ENCODE data around the gene CORO7. TPM values are rescaled to one million over a fixed set of nuclear protein-coding genes. Genes with fewer than 3 reads are reported as not detected.

The CORO7 gene
- polyA plus RNA-seq, 2 of the 4 experiments (the other 2 are of a cell fraction): 6.0 to 11.9 TPM

DNA sequence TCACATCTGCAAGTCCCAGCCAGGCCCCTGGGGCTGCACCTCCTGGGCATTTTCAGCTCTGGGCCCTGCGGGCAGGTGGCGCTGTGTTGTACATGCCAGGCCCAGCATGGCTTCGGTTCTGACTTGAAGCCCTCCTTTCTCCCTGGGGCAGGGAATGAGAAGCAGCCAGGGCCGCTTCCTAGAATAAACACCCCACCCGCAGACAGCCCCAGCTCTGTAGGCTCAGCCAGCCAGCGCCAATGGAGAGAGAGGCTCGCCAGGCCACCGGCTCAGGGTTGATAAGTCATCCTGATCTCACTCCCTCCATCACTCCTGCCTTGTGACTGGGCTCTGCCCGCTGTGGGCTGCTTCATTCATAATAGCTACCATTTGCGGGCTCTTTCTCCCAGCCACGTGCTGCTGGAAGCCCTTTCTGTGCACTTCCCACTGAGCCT, 106.5 kb downstream of the CORO7 start (continued):
- TF ChIP-seq NPAS2 (CRISPR knock-in tag; IDR thresholded peaks at IDR 0.05; ENCODE audit: borderline replicate concordance): no peak
- no peak; the same call in 1 of the 2 replicates for TF ChIP-seq MYC (IDR thresholded peaks at IDR 0.05; ENCODE audit: borderline replicate concordance, low read length)
- TF ChIP-seq HOXB13 (CRISPR knock-in tag; IDR thresholded peaks at IDR 0.05; ENCODE audit: low read depth): 0 out of 2 replicates have a peak, but pooled peaks have one; percentile 45
- no peak for TF ChIP-seq PBX3 (IDR thresholded peaks at IDR 0.05)
- TF ChIP-seq RAD21 (conservative IDR thresholded peaks at IDR 0.05 in 1 of 2, IDR thresholded peaks at IDR 0.05 in 1 of 2): peak; percentile 58 to 60
- TF ChIP-seq CEBPB (IDR thresholded peaks at IDR 0.05): no peak
- no peak for TF ChIP-seq ZC3H11A (IDR thresholded peaks at IDR 0.05)
- no peak for TF ChIP-seq HEYL (CRISPR knock-in tag; IDR thresholded peaks at IDR 0.05)
- TF ChIP-seq KDM5A (IDR thresholded peaks at IDR 0.05): no peak
- TF ChIP-seq NR3C1 (IDR thresholded peaks at IDR 0.05): no peak
- no peak for TF ChIP-seq CHD4 (IDR thresholded peaks at IDR 0.05; ENCODE audit: borderline replicate concordance)
- no peak for TF ChIP-seq TFCP2L1 (CRISPR knock-in tag; IDR thresholded peaks at IDR 0.05)
- TF ChIP-seq BCL3 (IDR thresholded peaks at IDR 0.05): no peak
- TF ChIP-seq KDM1A (IDR thresholded peaks at IDR 0.05; ENCODE audit: low read depth): no peak
- TF ChIP-seq, protein P1, sequence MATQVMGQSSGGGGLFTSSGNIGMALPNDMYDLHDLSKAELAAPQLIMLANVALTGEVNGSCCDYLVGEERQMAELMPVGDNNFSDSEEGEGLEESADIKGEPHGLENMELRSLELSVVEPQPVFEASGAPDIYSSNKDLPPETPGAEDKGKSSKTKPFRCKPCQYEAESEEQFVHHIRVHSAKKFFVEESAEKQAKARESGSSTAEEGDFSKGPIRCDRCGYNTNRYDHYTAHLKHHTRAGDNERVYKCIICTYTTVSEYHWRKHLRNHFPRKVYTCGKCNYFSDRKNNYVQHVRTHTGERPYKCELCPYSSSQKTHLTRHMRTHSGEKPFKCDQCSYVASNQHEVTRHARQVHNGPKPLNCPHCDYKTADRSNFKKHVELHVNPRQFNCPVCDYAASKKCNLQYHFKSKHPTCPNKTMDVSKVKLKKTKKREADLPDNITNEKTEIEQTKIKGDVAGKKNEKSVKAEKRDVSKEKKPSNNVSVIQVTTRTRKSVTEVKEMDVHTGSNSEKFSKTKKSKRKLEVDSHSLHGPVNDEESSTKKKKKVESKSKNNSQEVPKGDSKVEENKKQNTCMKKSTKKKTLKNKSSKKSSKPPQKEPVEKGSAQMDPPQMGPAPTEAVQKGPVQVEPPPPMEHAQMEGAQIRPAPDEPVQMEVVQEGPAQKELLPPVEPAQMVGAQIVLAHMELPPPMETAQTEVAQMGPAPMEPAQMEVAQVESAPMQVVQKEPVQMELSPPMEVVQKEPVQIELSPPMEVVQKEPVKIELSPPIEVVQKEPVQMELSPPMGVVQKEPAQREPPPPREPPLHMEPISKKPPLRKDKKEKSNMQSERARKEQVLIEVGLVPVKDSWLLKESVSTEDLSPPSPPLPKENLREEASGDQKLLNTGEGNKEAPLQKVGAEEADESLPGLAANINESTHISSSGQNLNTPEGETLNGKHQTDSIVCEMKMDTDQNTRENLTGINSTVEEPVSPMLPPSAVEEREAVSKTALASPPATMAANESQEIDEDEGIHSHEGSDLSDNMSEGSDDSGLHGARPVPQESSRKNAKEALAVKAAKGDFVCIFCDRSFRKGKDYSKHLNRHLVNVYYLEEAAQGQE (IDR thresholded peaks at IDR 0.05): no peak
- TF ChIP-seq ZSCAN20 (CRISPR knock-in tag; IDR thresholded peaks at IDR 0.05): no peak
- TF ChIP-seq CBX2 (IDR thresholded peaks at IDR 0.05; ENCODE audit: borderline replicate concordance, low read depth): no peak
- TF ChIP-seq EP300 (IDR thresholded peaks at IDR 0.05): no peak
- no peak for TF ChIP-seq BHLHE40 (IDR thresholded peaks at IDR 0.05; ENCODE audit: low read depth, low read length)
- no peak for TF ChIP-seq JUNB (IDR thresholded peaks at IDR 0.05)
- no peak for TF ChIP-seq HDAC2 (IDR thresholded peaks at IDR 0.05)
- no peak for TF ChIP-seq RFX5 (IDR thresholded peaks at IDR 0.05)
- no peak for TF ChIP-seq JUN (IDR thresholded peaks at IDR 0.05)
- TF ChIP-seq FOXS1 (CRISPR knock-in tag; IDR thresholded peaks at IDR 0.05): peak; percentile 54; the same call in 1 of the 2 replicates
- peak; percentile 77; the same call in 1 of the 2 replicates for TF ChIP-seq MAX (IDR thresholded peaks at IDR 0.05)
- no peak for TF ChIP-seq MAZ (IDR thresholded peaks at IDR 0.05; ENCODE audit: borderline replicate concordance, low read depth, low read length)
- no peak for TF ChIP-seq FOSB (CRISPR knock-in tag; IDR thresholded peaks at IDR 0.05)
- TF ChIP-seq EHF (CRISPR knock-in tag; IDR thresholded peaks at IDR 0.05): no peak
- TF ChIP-seq SREBF2 (IDR thresholded peaks at IDR 0.05): no peak
- TF ChIP-seq ZFP36 (IDR thresholded peaks at IDR 0.05; ENCODE audit: borderline replicate concordance, partially characterized antibody): no peak
- TF ChIP-seq ESRRA (IDR thresholded peaks at IDR 0.05; ENCODE audit: borderline replicate concordance, low read length): no peak
- no peak for TF ChIP-seq NFE2L2 (conservative IDR thresholded peaks at IDR 0.05; ENCODE audit: low read length)
- 0 out of 2 replicates have a peak, but pooled peaks have one; percentile 42 for TF ChIP-seq HOXB5 (CRISPR knock-in tag; IDR thresholded peaks at IDR 0.05)
- TF ChIP-seq HMGXB4 (CRISPR knock-in tag; IDR thresholded peaks at IDR 0.05; ENCODE audit: borderline replicate concordance): no peak
- TF ChIP-seq, protein P2, sequence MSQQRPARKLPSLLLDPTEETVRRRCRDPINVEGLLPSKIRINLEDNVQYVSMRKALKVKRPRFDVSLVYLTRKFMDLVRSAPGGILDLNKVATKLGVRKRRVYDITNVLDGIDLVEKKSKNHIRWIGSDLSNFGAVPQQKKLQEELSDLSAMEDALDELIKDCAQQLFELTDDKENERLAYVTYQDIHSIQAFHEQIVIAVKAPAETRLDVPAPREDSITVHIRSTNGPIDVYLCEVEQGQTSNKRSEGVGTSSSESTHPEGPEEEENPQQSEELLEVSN (IDR thresholded peaks at IDR 0.05; ENCODE audit: borderline replicate concordance, low read depth): no peak
- no peak for TF ChIP-seq POLR2A (IDR thresholded peaks at IDR 0.05; ENCODE audit: low read length)

Measured in A549 (cell line).